ENCODE data around the gene KRTAP12-2.
"Not testable (repeated sequence)": the region's sequence is repeated elsewhere in the genome, so short reads cannot be mapped to it uniquely, and the experiment has no call there.

The KRTAP12-2 gene

GRCh38 chr21:44689740-44690139 is 23.0 kb upstream of the KRTAP12-2 start:
- H2AK5ac ChIP-seq (ENCODE audit: low read depth, low read length); H2BK120ac ChIP-seq (ENCODE audit: low read depth, low read length); H3K9ac ChIP-seq (ENCODE audit: low read depth, low read length, poor library complexity); H3K23ac ChIP-seq (ENCODE audit: low read depth, low read length, poor library complexity); H3K36me3 ChIP-seq (replicated peaks in 1 of 2; ENCODE audit: control insufficient read depth in 2 of 2, insufficient read depth in 2 of 2, low read length in 2 of 2); H3K4me3 ChIP-seq (ENCODE audit: low read length in 2 of 2); H3K27me3 ChIP-seq (ENCODE audit: control insufficient read depth in 3 of 3, insufficient read depth in 3 of 3, low read depth in 1 of 3, low read length in 3 of 3); H3K4me2 ChIP-seq (ENCODE audit: insufficient read depth, low read length, poor library complexity, severe bottlenecking); DNase-seq (ENCODE audit: low spot score); H4K91ac ChIP-seq (ENCODE audit: low read depth, low read length, poor library complexity); H3K18ac ChIP-seq (ENCODE audit: low read length); H2BK12ac ChIP-seq (ENCODE audit: low read length); H3K4ac ChIP-seq (ENCODE audit: low read length); H3K27ac ChIP-seq (replicated peaks; ENCODE audit: low read length); H4K8ac ChIP-seq (ENCODE audit: low read depth, low read length); H2AFZ ChIP-seq (ENCODE audit: low read length); H3K14ac ChIP-seq (ENCODE audit: low read length); H2BK15ac ChIP-seq (ENCODE audit: low read length); H3K9me3 ChIP-seq (replicated peaks in 1 of 2; ENCODE audit: control insufficient read depth in 2 of 2, insufficient read depth in 1 of 2, low read depth in 1 of 2, low read length in 2 of 2); H2BK5ac ChIP-seq (ENCODE audit: low read length); H3K79me1 ChIP-seq (ENCODE audit: low read depth, low read length): not testable (repeated sequence)
- peaks cover 5 to 13% of the 10 kb centered on the region in 2 donors for H3K4me1 ChIP-seq (ENCODE audit: control insufficient read depth in 2 of 2, insufficient read depth in 1 of 2, low read depth in 1 of 2, low read length in 2 of 2)
- no CpG with 5 or more reads among the region's 3 CpGs for WGBS, 2 donors (ENCODE audit: extremely low coverage in 2 of 2, insufficient read length in 2 of 2, insufficient replicate concordance in 1 of 2)

- H3K27me3 ChIP-seq (ENCODE audit: control insufficient read depth in 3 of 3, insufficient read depth in 3 of 3, low read depth in 1 of 3, low read length in 3 of 3) = peaks cover 0 to 9% (median 0%) of the 10 kb centered on the region in 3 experiments
These were observed 20.9 kb upstream of the KRTAP12-2 start for GRCh38 chr21:44687671-44688070.

GRCh38 chr21:44686843-44687561 is 20.3 kb upstream of the KRTAP12-2 start:
- Histone ChIP-seq H2BK15ac (ENCODE audit: low read length) (no peak overlapping the region), H3K9ac (ENCODE audit: low read depth, low read length, poor library complexity) (no peak overlapping the region), H2AFZ (ENCODE audit: low read length) (peak overlapping the region; percentile 12), H3K14ac (ENCODE audit: low read length) (no peak overlapping the region), H3K36me3 (replicated peaks in 1 of 2; ENCODE audit: control insufficient read depth in 2 of 2, insufficient read depth in 2 of 2, low read length in 2 of 2) (no peaks in the 10 kb centered on the region), H3K23ac (ENCODE audit: low read depth, low read length, poor library complexity) (no peak overlapping the region), H3K79me1 (ENCODE audit: low read depth, low read length) (no peaks in the 10 kb centered on the region), H2BK12ac (ENCODE audit: low read length) (no peak overlapping the region), H2BK5ac (ENCODE audit: low read length) (no peak overlapping the region), H3K4me2 (ENCODE audit: insufficient read depth, low read length, poor library complexity, severe bottlenecking) (no peak overlapping the region), H4K91ac (ENCODE audit: low read depth, low read length, poor library complexity) (no peak overlapping the region), H3K4me3 (ENCODE audit: low read length in 2 of 2) (no peak overlapping the region), H3K4ac (ENCODE audit: low read length) (no peak overlapping the region), H3K18ac (ENCODE audit: low read length) (peak overlapping the region; percentile 20), H2AK5ac (ENCODE audit: low read depth, low read length) (no peak overlapping the region), H3K9me3 (replicated peaks in 1 of 2; ENCODE audit: control insufficient read depth in 2 of 2, insufficient read depth in 1 of 2, low read depth in 1 of 2, low read length in 2 of 2) (no peaks in the 10 kb centered on the region), H3K27ac (replicated peaks; ENCODE audit: low read length) (no peak overlapping the region), H3K4me1 (ENCODE audit: control insufficient read depth in 2 of 2, insufficient read depth in 1 of 2, low read depth in 1 of 2, low read length in 2 of 2) (peaks cover 5 to 13% of the 10 kb centered on the region in 2 donors), H4K8ac (ENCODE audit: low read depth, low read length) (no peak overlapping the region), H2BK120ac (ENCODE audit: low read depth, low read length) (no peak overlapping the region), H3K27me3 (ENCODE audit: control insufficient read depth in 3 of 3, insufficient read depth in 3 of 3, low read depth in 1 of 3, low read length in 3 of 3) (peaks cover 0 to 9% (median 0%) of the 10 kb centered on the region in 3 experiments)
- no CpG with 5 or more reads among the region's 25 CpGs for WGBS, 2 donors (ENCODE audit: extremely low coverage in 2 of 2, insufficient read length in 2 of 2, insufficient replicate concordance in 1 of 2)
- DNase-seq (ENCODE audit: low spot score) = no peak

More at GRCh38 chr21:44687671-44688070, 20.9 kb upstream of the KRTAP12-2 start:
- Histone ChIP-seq H3K9me3 (replicated peaks in 1 of 2; ENCODE audit: control insufficient read depth in 2 of 2, insufficient read depth in 1 of 2, low read depth in 1 of 2, low read length in 2 of 2) (peaks cover 0 to 1% of the 10 kb centered on the region in 2 donors), H2AK5ac (ENCODE audit: low read depth, low read length) (no peak overlapping the region), H2AFZ (ENCODE audit: low read length) (no peak overlapping the region), H3K23ac (ENCODE audit: low read depth, low read length, poor library complexity) (no peak overlapping the region), H2BK15ac (ENCODE audit: low read length) (no peak overlapping the region), H3K4me1 (ENCODE audit: control insufficient read depth in 2 of 2, insufficient read depth in 1 of 2, low read depth in 1 of 2, low read length in 2 of 2) (peaks cover 5 to 13% of the 10 kb centered on the region in 2 donors), H2BK5ac (ENCODE audit: low read length) (no peak overlapping the region), H3K4me3 (ENCODE audit: low read length in 2 of 2) (no peak overlapping the region), H4K8ac (ENCODE audit: low read depth, low read length) (no peak overlapping the region), H3K27ac (replicated peaks; ENCODE audit: low read length) (no peak overlapping the region), H2BK120ac (ENCODE audit: low read depth, low read length) (no peak overlapping the region), H3K79me1 (ENCODE audit: low read depth, low read length) (no peaks in the 10 kb centered on the region), H2BK12ac (ENCODE audit: low read length) (no peak overlapping the region), H3K36me3 (replicated peaks in 1 of 2; ENCODE audit: control insufficient read depth in 2 of 2, insufficient read depth in 2 of 2, low read length in 2 of 2) (no peaks in the 10 kb centered on the region), H3K18ac (ENCODE audit: low read length) (no peak overlapping the region), H3K4ac (ENCODE audit: low read length) (no peak overlapping the region), H3K4me2 (ENCODE audit: insufficient read depth, low read length, poor library complexity, severe bottlenecking) (no peak overlapping the region), H4K91ac (ENCODE audit: low read depth, low read length, poor library complexity) (no peak overlapping the region), H3K14ac (ENCODE audit: low read length) (peak overlapping the region; percentile 32), H3K9ac (ENCODE audit: low read depth, low read length, poor library complexity) (peak overlapping the region; percentile 76)
- DNase-seq (ENCODE audit: low spot score) = no peak
- WGBS, 2 donors (ENCODE audit: extremely low coverage in 2 of 2, insufficient read length in 2 of 2, insufficient replicate concordance in 1 of 2) = no CpG with 5 or more reads among the region's 11 CpGs

GRCh38 chr21:44686000-44686781 is 19.5 kb upstream of the KRTAP12-2 start:
- Histone ChIP-seq H2BK5ac (ENCODE audit: low read length) (no peak overlapping the region), H4K91ac (ENCODE audit: low read depth, low read length, poor library complexity) (no peak overlapping the region), H3K4me3 (ENCODE audit: low read length in 2 of 2) (no peak overlapping the region), H4K8ac (ENCODE audit: low read depth, low read length) (no peak overlapping the region), H3K23ac (ENCODE audit: low read depth, low read length, poor library complexity) (no peak overlapping the region), H3K9me3 (replicated peaks in 1 of 2; ENCODE audit: control insufficient read depth in 2 of 2, insufficient read depth in 1 of 2, low read depth in 1 of 2, low read length in 2 of 2) (no peaks in the 10 kb centered on the region), H3K18ac (ENCODE audit: low read length) (peak overlapping the region; percentile 57), H2AFZ (ENCODE audit: low read length) (peak overlapping the region; percentile 12), H3K27ac (replicated peaks; ENCODE audit: low read length) (no peak overlapping the region), H2BK120ac (ENCODE audit: low read depth, low read length) (no peak overlapping the region), H3K4ac (ENCODE audit: low read length) (no peak overlapping the region), H3K14ac (ENCODE audit: low read length) (no peak overlapping the region), H2BK12ac (ENCODE audit: low read length) (no peak overlapping the region), H3K4me1 (ENCODE audit: control insufficient read depth in 2 of 2, insufficient read depth in 1 of 2, low read depth in 1 of 2, low read length in 2 of 2) (peaks cover 5 to 13% of the 10 kb centered on the region in 2 donors), H3K79me1 (ENCODE audit: low read depth, low read length) (no peaks in the 10 kb centered on the region), H3K4me2 (ENCODE audit: insufficient read depth, low read length, poor library complexity, severe bottlenecking) (no peak overlapping the region), H2AK5ac (ENCODE audit: low read depth, low read length) (no peak overlapping the region), H3K36me3 (replicated peaks in 1 of 2; ENCODE audit: control insufficient read depth in 2 of 2, insufficient read depth in 2 of 2, low read length in 2 of 2) (no peaks in the 10 kb centered on the region), H2BK15ac (ENCODE audit: low read length) (no peak overlapping the region), H3K9ac (ENCODE audit: low read depth, low read length, poor library complexity) (no peak overlapping the region), H3K27me3 (ENCODE audit: control insufficient read depth in 3 of 3, insufficient read depth in 3 of 3, low read depth in 1 of 3, low read length in 3 of 3) (peaks cover 0 to 10% (median 0%) of the 10 kb centered on the region in 3 experiments)
- no CpG with 5 or more reads among the region's 14 CpGs for WGBS, 2 donors (ENCODE audit: extremely low coverage in 2 of 2, insufficient read length in 2 of 2, insufficient replicate concordance in 1 of 2)
- DNase-seq (ENCODE audit: low spot score) = no peak
